ENCODE data around the gene CNTNAP2.

The CNTNAP2 gene

GRCh38 chr7:147805996-147806576 lies 1689.5 kb downstream of the CNTNAP2 start:
- no peak for FAIRE-seq

GRCh38 chr7:147809786-147810185 lies 1693.2 kb downstream of the CNTNAP2 start:
- peak; percentile 68 for FAIRE-seq

- FAIRE-seq, result no peak
These were observed 1693.7 kb downstream of the CNTNAP2 start for GRCh38 chr7:147810269-147810668.

GRCh38 chr7:147811923-147812322 lies 1695.3 kb downstream of the CNTNAP2 start:
- no peak for FAIRE-seq

- FAIRE-seq, result no peak
These were observed 1696.7 kb downstream of the CNTNAP2 start for GRCh38 chr7:147813316-147813715.

- FAIRE-seq, result no peak
These were observed 1701.7 kb downstream of the CNTNAP2 start for GRCh38 chr7:147818317-147818716.

- FAIRE-seq, result no peak
These were observed 1708.1 kb downstream of the CNTNAP2 start for GRCh38 chr7:147824671-147825070.

- no peak for FAIRE-seq
These were observed 1712.4 kb downstream of the CNTNAP2 start for GRCh38 chr7:147829016-147829415.

- FAIRE-seq, result no peak
These were observed 1717.0 kb downstream of the CNTNAP2 start for GRCh38 chr7:147833557-147833956.

GRCh38 chr7:147833970-147834369 lies 1717.4 kb downstream of the CNTNAP2 start:
- no peak for FAIRE-seq

GRCh38 chr7:147852833-147853232 lies 1736.2 kb downstream of the CNTNAP2 start:
- FAIRE-seq, result no peak

GRCh38 chr7:147857152-147858140 lies 1740.8 kb downstream of the CNTNAP2 start:
- FAIRE-seq, result peak; percentile 66

GRCh38 chr7:147858421-147858820 lies 1741.8 kb downstream of the CNTNAP2 start:
- no peak for FAIRE-seq

- no peak for FAIRE-seq
These were observed 1742.4 kb downstream of the CNTNAP2 start for GRCh38 chr7:147859033-147859432.

- FAIRE-seq, result no peak
These were observed 1742.9 kb downstream of the CNTNAP2 start for GRCh38 chr7:147859486-147859885.

GRCh38 chr7:147861058-147861716 lies 1744.6 kb downstream of the CNTNAP2 start:
- FAIRE-seq, result no peak

- FAIRE-seq, result no peak
These were observed 1745.3 kb downstream of the CNTNAP2 start for GRCh38 chr7:147861945-147862344.

- FAIRE-seq, result no peak
These were observed 1752.9 kb downstream of the CNTNAP2 start for GRCh38 chr7:147869456-147869855.

- no peak for FAIRE-seq
These were observed 1762.5 kb downstream of the CNTNAP2 start for GRCh38 chr7:147878912-147879661.

- no peak for FAIRE-seq
These were observed 1769.3 kb downstream of the CNTNAP2 start for GRCh38 chr7:147885869-147886268.

- FAIRE-seq, result no peak
These were observed 1777.7 kb downstream of the CNTNAP2 start for GRCh38 chr7:147894271-147894670.

GRCh38 chr7:147896121-147896520 lies 1779.5 kb downstream of the CNTNAP2 start:
- FAIRE-seq, result no peak
